H9 (cell line): ENCODE measurements around the gene CHAF1A. TPM values are rescaled to one million over a fixed set of nuclear protein-coding genes. Genes with fewer than 3 reads are reported as not detected.

Experiments
- DNase-seq: peaks from one replicate; pipeline ENCODE4 v3.0.0-alpha.2; 2017
- H2AFZ ChIP-seq: one replicate; pipeline ENCODE4 v1.6.1; 2013; ENCODE audit warnings: mild to moderate bottlenecking, low read length, control low read depth, moderate library complexity
- H2AK5ac ChIP-seq: 2 replicates; pipeline ENCODE4 v1.6.1; 2013; ENCODE audit warnings: low read length, control low read depth, mixed read lengths; ENCODE audit not compliant: insufficient read length
- H2BK120ac ChIP-seq: one replicate; pipeline ENCODE4 v1.6.1; 2013; ENCODE audit warnings: low read depth, mild to moderate bottlenecking, low read length, control low read depth, inconsistent platforms; ENCODE audit not compliant: poor library complexity, severe bottlenecking
- H2BK12ac ChIP-seq: 2 replicates; pipeline ENCODE4 v1.6.1; 2013; ENCODE audit warnings: low read length, control low read depth, mixed read lengths, low read depth; ENCODE audit not compliant: insufficient read length
- H2BK15ac ChIP-seq: 2 replicates; pipeline ENCODE4 v1.6.1; 2013; ENCODE audit warnings: low read depth, low read length, control low read depth
- H2BK20ac ChIP-seq: one replicate; pipeline ENCODE4 v1.6.1; 2013; ENCODE audit warnings: low read depth, mild to moderate bottlenecking, low read length, control low read depth, inconsistent platforms; ENCODE audit not compliant: poor library complexity, severe bottlenecking
- H2BK5ac ChIP-seq: 2 replicates; pipeline ENCODE4 v1.6.1; 2013; ENCODE audit warnings: low read length, control low read depth, mixed read lengths; ENCODE audit not compliant: insufficient read length
- H3K14ac ChIP-seq: 2 replicates; pipeline ENCODE4 v1.6.1; 2013; ENCODE audit warnings: low read length, control low read depth; ENCODE audit not compliant: insufficient read depth
- H3K18ac ChIP-seq: 2 replicates; pipeline ENCODE4 v1.6.1; 2013; ENCODE audit warnings: low read depth, mild to moderate bottlenecking, mixed read lengths, low read length, control low read depth; ENCODE audit not compliant: insufficient read length
- H3K23ac ChIP-seq: 2 replicates; pipeline ENCODE4 v1.6.1; 2013; ENCODE audit warnings: low read length, control low read depth, mixed read lengths, low read depth; ENCODE audit not compliant: insufficient read length
- H3K23me2 ChIP-seq: 2 replicates; pipeline ENCODE4 v1.6.1; 2013; ENCODE audit warnings: low read depth, mild to moderate bottlenecking, mixed read lengths, low read length, control low read depth; ENCODE audit not compliant: insufficient read length, poor library complexity, severe bottlenecking
- H3K27ac ChIP-seq: 2 replicates; pipeline ENCODE4 v1.5.1; 2013; ENCODE audit warnings: low read length, control low read depth, mixed read lengths, low read depth; ENCODE audit not compliant: insufficient read length
- H3K27me3 ChIP-seq: 2 replicates; pipeline ENCODE4 v1.6.1; 2013; ENCODE audit warnings: low read length, control low read depth, inconsistent platforms; ENCODE audit not compliant: insufficient read depth
- H3K4ac ChIP-seq: 2 replicates; pipeline ENCODE4 v1.6.1; 2013; ENCODE audit warnings: low read depth, mild to moderate bottlenecking, control low read depth, inconsistent platforms, low read length, moderate library complexity
- H3K4me1 ChIP-seq: 2 replicates; pipeline ENCODE4 v1.6.1; 2013; ENCODE audit warnings: low read length, control low read depth, inconsistent platforms; ENCODE audit not compliant: insufficient read depth
- H3K4me2 ChIP-seq: 2 replicates; pipeline ENCODE4 v1.6.1; 2013; ENCODE audit warnings: low read length, control low read depth, mixed read lengths; ENCODE audit not compliant: insufficient read length, insufficient read depth
- H3K56ac ChIP-seq: 2 replicates; pipeline ENCODE4 v1.6.1; 2013; ENCODE audit warnings: low read depth, mild to moderate bottlenecking, mixed read lengths, low read length, control low read depth; ENCODE audit not compliant: insufficient read length
- H3K79me1 ChIP-seq: 2 replicates; pipeline ENCODE4 v1.6.1; 2013; ENCODE audit warnings: low read depth, mild to moderate bottlenecking, moderate library complexity, low read length, control low read depth, inconsistent platforms; ENCODE audit not compliant: insufficient read depth, poor library complexity, severe bottlenecking
- H3K79me2 ChIP-seq: 2 replicates; pipeline ENCODE4 v1.6.1; 2013; ENCODE audit warnings: low read length, control low read depth, inconsistent platforms; ENCODE audit not compliant: insufficient read depth
- H3K9ac ChIP-seq: 2 replicates; pipeline ENCODE4 v1.6.1; 2013; ENCODE audit warnings: low read length, control low read depth, mixed read lengths; ENCODE audit not compliant: insufficient read length; ENCODE audit errors: extremely low read depth
- H3K9me3 ChIP-seq: one replicate; pipeline ENCODE4 v1.6.1; 2013; ENCODE audit warnings: low read depth, low read length, inconsistent platforms; ENCODE audit not compliant: control insufficient read depth
- H3T11ph ChIP-seq: one replicate; pipeline ENCODE4 v1.6.1; 2013; ENCODE audit warnings: mild to moderate bottlenecking, low read length, control low read depth, inconsistent platforms
- H4K20me1 ChIP-seq: one replicate; pipeline ENCODE4 v1.6.1; 2013; ENCODE audit not compliant: control insufficient read depth, insufficient read length, insufficient read depth
- H4K5ac ChIP-seq: 2 replicates; pipeline ENCODE4 v1.6.1; 2013; ENCODE audit warnings: low read depth, mild to moderate bottlenecking, mixed read lengths, low read length, control low read depth; ENCODE audit not compliant: insufficient read length
- H4K8ac ChIP-seq: replicated peaks from 2 replicates; pipeline ENCODE4 v1.6.1; 2013; ENCODE audit warnings: low read length, control low read depth, mixed read lengths, low read depth; ENCODE audit not compliant: insufficient read length
- H4K91ac ChIP-seq: 2 replicates; pipeline ENCODE4 v1.6.1; 2013; ENCODE audit warnings: low read depth, mild to moderate bottlenecking, moderate library complexity, mixed read lengths, low read length, control low read depth; ENCODE audit not compliant: insufficient read length
- H3K27ac Mint-ChIP-seq, 3 experiments: 2 replicates in 2 of 3; 3 replicates in 1 of 3; pipeline ENCODE4 v1.8.0; 2020 to 2021; ENCODE audit warnings: mixed read lengths in 3 of 3, mild to moderate bottlenecking in 1 of 3, moderate library complexity in 1 of 3
- H3K27me3 Mint-ChIP-seq: 2 replicates; pipeline ENCODE4 v1.8.0; 2021; ENCODE audit warnings: low read depth, mild to moderate bottlenecking, moderate library complexity, mixed read lengths
- H3K36me3 Mint-ChIP-seq, 3 experiments: 2 replicates in 2 of 3; 3 replicates in 1 of 3; pipeline ENCODE4 v1.8.0; 2020 to 2021; ENCODE audit warnings: low read depth in 3 of 3, mixed read lengths in 3 of 3; ENCODE audit not compliant: insufficient read depth in 1 of 3
- H3K4me1 Mint-ChIP-seq, 2 experiments: 2 replicates each; pipeline ENCODE4 v1.8.0; 2020; ENCODE audit warnings: mixed read lengths in 2 of 2
- H3K4me3 Mint-ChIP-seq, 2 experiments: 2 replicates in 1 of 2; 3 replicates in 1 of 2; pipeline ENCODE4 v1.8.0; 2020 to 2021; ENCODE audit warnings: mild to moderate bottlenecking in 2 of 2, mixed read lengths in 2 of 2, moderate library complexity in 1 of 2
- H3K9me3 Mint-ChIP-seq, 2 experiments: 2 replicates in 1 of 2; 3 replicates in 1 of 2; pipeline ENCODE4 v1.8.0; 2020; ENCODE audit warnings: mild to moderate bottlenecking in 2 of 2, mixed read lengths in 2 of 2, moderate library complexity in 1 of 2
- WGBS: extraction: QIAGEN DNeasy Blood & Tissue Kit; methylation state at CpG from one replicate; pipeline ENCODE4 v1.1.7; 2013; ENCODE audit warnings: missing lambda C conversion rate, low lambda C conversion rate, mixed read lengths; ENCODE audit not compliant: insufficient read length; ENCODE audit errors: extremely low coverage; 5-methylcytosine and 5-hydroxymethylcytosine counted together
- total RNA-seq: library from RNA; stranded (reverse); gene quantifications from 2 replicates; pipeline ENCODE4 v1.2.1, GENCODE V29; 2021
- TF ChIP-seq, protein P1 (sequence below): fragments of 200-600 bp; sonication (generic); conservative IDR thresholded peaks from 3 replicates; pipeline ENCODE4 v1.8.0; 2021; ENCODE audit warnings: antibody characterized with exemption, mild to moderate bottlenecking

CHAF1A gene
- total RNA-seq, 1 experiment from 2014 or later: 143 TPM

DNA sequence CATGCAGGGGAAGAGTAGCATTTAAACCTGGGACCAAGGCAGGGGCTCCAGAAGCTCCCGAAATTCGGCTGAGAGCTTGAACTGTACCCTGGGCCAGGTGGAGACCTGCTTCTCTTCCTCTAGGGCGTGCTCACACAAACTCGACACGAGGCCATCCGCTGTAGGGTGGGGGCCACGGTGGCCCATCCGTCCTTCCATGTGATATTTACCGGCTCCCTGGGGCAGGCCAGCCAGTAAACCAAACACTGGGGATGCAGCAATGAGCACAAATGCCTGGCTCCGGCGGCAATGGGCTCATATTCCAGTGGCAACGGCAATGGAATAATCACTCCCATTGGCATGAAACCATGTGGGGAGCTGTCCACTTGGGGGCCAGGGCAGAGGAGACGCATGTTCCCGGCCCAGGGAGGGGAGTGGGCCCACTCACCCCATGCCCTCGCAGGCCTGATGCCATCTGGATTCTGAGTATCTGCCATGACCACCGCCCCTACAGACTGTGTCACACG lies 12.9 kb upstream of the CHAF1A start:
- TF ChIP-seq, protein P1, sequence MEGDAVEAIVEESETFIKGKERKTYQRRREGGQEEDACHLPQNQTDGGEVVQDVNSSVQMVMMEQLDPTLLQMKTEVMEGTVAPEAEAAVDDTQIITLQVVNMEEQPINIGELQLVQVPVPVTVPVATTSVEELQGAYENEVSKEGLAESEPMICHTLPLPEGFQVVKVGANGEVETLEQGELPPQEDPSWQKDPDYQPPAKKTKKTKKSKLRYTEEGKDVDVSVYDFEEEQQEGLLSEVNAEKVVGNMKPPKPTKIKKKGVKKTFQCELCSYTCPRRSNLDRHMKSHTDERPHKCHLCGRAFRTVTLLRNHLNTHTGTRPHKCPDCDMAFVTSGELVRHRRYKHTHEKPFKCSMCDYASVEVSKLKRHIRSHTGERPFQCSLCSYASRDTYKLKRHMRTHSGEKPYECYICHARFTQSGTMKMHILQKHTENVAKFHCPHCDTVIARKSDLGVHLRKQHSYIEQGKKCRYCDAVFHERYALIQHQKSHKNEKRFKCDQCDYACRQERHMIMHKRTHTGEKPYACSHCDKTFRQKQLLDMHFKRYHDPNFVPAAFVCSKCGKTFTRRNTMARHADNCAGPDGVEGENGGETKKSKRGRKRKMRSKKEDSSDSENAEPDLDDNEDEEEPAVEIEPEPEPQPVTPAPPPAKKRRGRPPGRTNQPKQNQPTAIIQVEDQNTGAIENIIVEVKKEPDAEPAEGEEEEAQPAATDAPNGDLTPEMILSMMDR: no peak
- Histone ChIP-seq H3K79me1 (peaks cover 6% of the 10 kb centered on the region), H3K18ac (no peak overlapping the region), H2BK20ac (no peak overlapping the region), H3K9me3 (no peaks in the 10 kb centered on the region), H3K27ac (no peak overlapping the region), H3T11ph (no peak overlapping the region), H3K23me2 (no peaks in the 10 kb centered on the region), H2BK15ac (no peak overlapping the region), H3K27me3 (no peaks in the 10 kb centered on the region), H3K4me1 (no peaks in the 10 kb centered on the region; the same call in 1 of the 2 replicates), H4K5ac (no peak overlapping the region), H3K56ac (no peak overlapping the region), H2BK5ac (no peak overlapping the region), H2BK120ac (no peak overlapping the region), H4K20me1 (no peaks in the 10 kb centered on the region), H2AK5ac (no peak overlapping the region), H4K8ac (no peak overlapping the region), H3K4me2 (no peak overlapping the region), H3K14ac (0 out of 2 replicates have a peak overlapping the region, but pooled peaks have one; percentile 28), H2AFZ (no peak overlapping the region), H3K4ac (no peak overlapping the region; the same call in 1 of the 2 replicates), H4K91ac (peak overlapping the region; percentile 49), H3K23ac (no peak overlapping the region), H3K9ac (no peak overlapping the region), H2BK12ac (no peak overlapping the region), H3K79me2 (peaks cover 15% of the 10 kb centered on the region; the same call in 1 of the 2 replicates)
- H3K27ac Mint-ChIP-seq: no peak overlapping the region
- H3K36me3 Mint-ChIP-seq: peaks cover 3 to 14% (median 5%) of the 10 kb centered on the region in 3 experiments; a peak in 5 of 7 replicates
- H3K9me3 Mint-ChIP-seq: no peaks in the 10 kb centered on the region
- peaks cover 32 to 55% of the 10 kb centered on the region in 2 experiments for H3K4me1 Mint-ChIP-seq
- no peak overlapping the region; a peak in 1 of 5 replicates for H3K4me3 Mint-ChIP-seq
- no peaks in the 10 kb centered on the region; the same call in 1 of the 2 replicates for H3K27me3 Mint-ChIP-seq
- no CpG with 5 or more reads among the region's 17 CpGs for WGBS
- no peak for DNase-seq
